Thoracic aorta (tissue), 2 donors: ENCODE measurements around the gene CACNG7. TPM values are rescaled to one million over a fixed set of nuclear protein-coding genes. Genes with fewer than 3 reads are reported as not detected.
"Not testable (repeated sequence)": the region's sequence is repeated elsewhere in the genome, so short reads cannot be mapped to it uniquely, and the experiment has no call there.

ENCODE experiments used
- ATAC-seq: fragments of 150-250 bp; one replicate; pipeline ENCODE4 v1.8.0; 2017; ENCODE audit warnings: low read depth; ENCODE audit not compliant: insufficient number of reproducible peaks, low FRiP score
- DNase-seq: peaks from one replicate; pipeline ENCODE4 v3.0.0-alpha.2; 2020; ENCODE audit warnings: low spot score
- H3K27ac ChIP-seq, 2 donors: fragments of 200-600 bp; sonication (generic); 1 replicate in 1 of 2; 2 replicates in 1 of 2; pipeline ENCODE4 v1.5.1; 2016; ENCODE audit warnings: mild to moderate bottlenecking in 2 of 2, moderate library complexity in 2 of 2
- H3K27me3 ChIP-seq: fragments of 200-600 bp; sonication (generic); replicated peaks from 2 replicates; pipeline ENCODE4 v1.6.0; 2016; ENCODE audit warnings: mild to moderate bottlenecking; ENCODE audit not compliant: insufficient read depth
- H3K36me3 ChIP-seq: fragments of 200-600 bp; sonication (generic); one replicate; pipeline ENCODE4 v1.5.1; 2016
- H3K4me1 ChIP-seq, 2 donors: fragments of 200-600 bp; sonication (generic); 1 replicate in 1 of 2; 2 replicates in 1 of 2; pipeline versions ENCODE4 v1.5.1 to v1.6.0; 2016; ENCODE audit warnings: low read depth in 2 of 2, mild to moderate bottlenecking in 1 of 2; ENCODE audit not compliant: control insufficient read depth in 1 of 2
- H3K4me3 ChIP-seq: fragments of 200-600 bp; sonication (generic); 2 replicates; pipeline ENCODE4 v1.5.1; 2016; ENCODE audit warnings: mild to moderate bottlenecking
- H3K9me3 ChIP-seq: fragments of 200-600 bp; sonication (generic); 2 replicates; pipeline ENCODE4 v1.5.1; 2016
- CTCF ChIP-seq: fragments of 200-600 bp; sonication (generic); IDR thresholded peaks from one replicate; pipeline ENCODE4 v1.5.1; 2019; ENCODE audit warnings: antibody characterized with exemption
- total RNA-seq, 2 donors: library from RNA; depleted of rRNA; stranded (reverse); fragments of >200 nt; gene quantifications; one replicate each; pipeline versions ENCODE4 v1.1.0 to v1.2.3, GENCODE V29; 2016

CACNG7 gene
- total RNA-seq, 2 donors from 2014 or later: not detected

- no peak for TF ChIP-seq CTCF
- Histone ChIP-seq H3K9me3 (no peaks in the 10 kb centered on the region), H3K27me3 (no peaks in the 10 kb centered on the region), H3K27ac (peak within 1 kb of the TSS; percentile 95 to 97), H3K4me3 (peak within 1 kb of the TSS; percentile 88), H3K4me1 (peaks cover 26 to 37% of the 10 kb centered on the region in 2 donors), H3K36me3 (peaks cover 10% of the 10 kb centered on the region)
- peak; percentile 99 for DNase-seq
- peak; percentile 92 for ATAC-seq
Observed at GRCh38 chr19:53867225-53868090, 41.6 kb upstream of the CACNG7 start, which contains the start of gene MYADM. MYADM (plus strand) TSS chr19:53867883; CDS start chr19:53873530, 5,647 bp downstream.

GRCh38 chr19:53868091-53868891 is 40.8 kb upstream of the CACNG7 start:
- H3K27ac ChIP-seq: peak overlapping the region; percentile 94 to 95
- peaks cover 17% of the 10 kb centered on the region for H3K36me3 ChIP-seq
- H3K4me1 ChIP-seq: peaks cover 26 to 42% of the 10 kb centered on the region in 2 donors
- H3K27me3 ChIP-seq: no peaks in the 10 kb centered on the region
- ATAC-seq (no peak), DNase-seq (no peak)
- no peak for TF ChIP-seq CTCF
- H3K4me3 ChIP-seq: peak overlapping the region; percentile 88
- H3K9me3 ChIP-seq: no peaks in the 10 kb centered on the region

- Histone ChIP-seq H3K27ac (peak overlapping the region; percentile 94 to 95), H3K36me3 (peaks cover 25% of the 10 kb centered on the region), H3K4me1 (peaks cover 26 to 51% of the 10 kb centered on the region in 2 donors), H3K4me3 (peak overlapping the region; percentile 88), H3K27me3 (no peaks in the 10 kb centered on the region), H3K9me3 (no peaks in the 10 kb centered on the region)
- peak; percentile 61 for TF ChIP-seq CTCF
- ATAC-seq: peak; percentile 27
- DNase-seq: peak; percentile 69
Observed at GRCh38 chr19:53868892-53869804, 39.9 kb upstream of the CACNG7 start.

- H3K27ac ChIP-seq: peak overlapping the region; percentile 94 to 95
Observed at GRCh38 chr19:53869805-53870484, 39.1 kb upstream of the CACNG7 start.

GRCh38 chr19:53870485-53870844 is 38.6 kb upstream of the CACNG7 start:
- DNase-seq: no peak
- H3K4me3 ChIP-seq: peak overlapping the region; percentile 88
- H3K27me3 ChIP-seq: no peaks in the 10 kb centered on the region
- peaks cover 36 to 62% of the 10 kb centered on the region in 2 donors for H3K4me1 ChIP-seq
- H3K9me3 ChIP-seq: no peaks in the 10 kb centered on the region
- no peak for ATAC-seq
- no peak for TF ChIP-seq CTCF
- H3K27ac ChIP-seq: peak overlapping the region; percentile 94 to 95
- peaks cover 36% of the 10 kb centered on the region for H3K36me3 ChIP-seq

More at GRCh38 chr19:53869805-53870484, 39.1 kb upstream of the CACNG7 start:
- H3K9me3 ChIP-seq, DNase-seq, H3K27me3 ChIP-seq, ATAC-seq: not testable (repeated sequence)
- Histone ChIP-seq H3K4me3 (peak overlapping the region; percentile 88), H3K36me3 (peaks cover 33% of the 10 kb centered on the region), H3K4me1 (peaks cover 34 to 59% of the 10 kb centered on the region in 2 donors)
